Activated CD4-positive, CD25-positive, alpha-beta regulatory T cell treated with anti-CD3 and anti-CD28 coated beads, Interleukin-2, amount 50 U/mL, for 72 hours (primary cell): ENCODE measurements around the gene SMCO3.

Experiments used
- DNase-seq: peaks from one replicate; pipeline ENCODE4 v3.0.0; 2021

Gene SMCO3

GRCh38 chr12:14814014-14814413 lies at the start of gene SMCO3:
Gene SMCO3, minus strand, starts transcription at chr12:14814182. Its CDS starts 7,502 bp downstream, at chr12:14806680.
- DNase-seq: no peak

DNA sequence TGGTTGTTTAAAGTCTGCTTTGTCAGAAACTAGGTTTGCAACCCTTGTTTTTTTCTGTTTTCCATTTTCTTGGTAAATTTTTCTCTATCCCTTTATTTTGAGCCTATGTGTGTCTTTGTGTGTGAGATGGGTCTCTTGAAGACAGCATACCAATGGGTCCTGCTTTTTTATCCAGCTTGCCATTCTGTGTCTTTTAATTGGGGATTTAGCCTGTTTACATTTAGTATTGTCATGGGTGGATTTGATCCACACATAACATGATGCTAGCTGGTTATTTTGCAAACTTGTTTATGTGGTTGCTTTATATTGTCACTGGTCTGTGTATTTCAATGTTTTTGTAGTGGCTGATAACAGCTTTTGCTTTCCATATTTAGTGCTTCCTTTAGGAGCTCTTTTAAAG lies 46.5 kb upstream of the SMCO3 start:
- DNase-seq: no peak

GRCh38 chr12:14858513-14858912 lies 44.5 kb upstream of the SMCO3 start:
- no peak for DNase-seq

- no peak for DNase-seq
Measured at GRCh38 chr12:14854586-14855183, 40.7 kb upstream of the SMCO3 start.

GRCh38 chr12:14853961-14854360 lies 40.0 kb upstream of the SMCO3 start:
- no peak for DNase-seq

DNA sequence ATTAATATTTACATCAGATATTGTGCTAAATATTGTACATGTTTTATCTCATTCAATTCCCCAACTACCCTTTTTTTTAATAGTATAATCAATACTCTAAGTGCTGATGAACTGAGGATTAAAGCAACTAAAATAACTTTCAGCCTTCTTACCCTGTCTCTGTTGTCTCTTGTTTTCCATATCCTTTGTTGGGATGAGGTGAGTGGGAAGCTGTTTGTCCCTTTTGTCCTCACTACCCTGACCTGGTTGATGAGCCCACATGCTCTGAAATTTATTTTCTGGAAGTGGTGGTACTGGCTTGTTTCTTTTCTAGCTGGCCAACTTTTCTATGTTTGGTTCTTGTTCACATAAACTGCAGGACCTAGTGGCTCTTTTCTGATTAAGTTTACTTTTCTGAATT lies 38.9 kb upstream of the SMCO3 start:
- DNase-seq: no peak

DNA sequence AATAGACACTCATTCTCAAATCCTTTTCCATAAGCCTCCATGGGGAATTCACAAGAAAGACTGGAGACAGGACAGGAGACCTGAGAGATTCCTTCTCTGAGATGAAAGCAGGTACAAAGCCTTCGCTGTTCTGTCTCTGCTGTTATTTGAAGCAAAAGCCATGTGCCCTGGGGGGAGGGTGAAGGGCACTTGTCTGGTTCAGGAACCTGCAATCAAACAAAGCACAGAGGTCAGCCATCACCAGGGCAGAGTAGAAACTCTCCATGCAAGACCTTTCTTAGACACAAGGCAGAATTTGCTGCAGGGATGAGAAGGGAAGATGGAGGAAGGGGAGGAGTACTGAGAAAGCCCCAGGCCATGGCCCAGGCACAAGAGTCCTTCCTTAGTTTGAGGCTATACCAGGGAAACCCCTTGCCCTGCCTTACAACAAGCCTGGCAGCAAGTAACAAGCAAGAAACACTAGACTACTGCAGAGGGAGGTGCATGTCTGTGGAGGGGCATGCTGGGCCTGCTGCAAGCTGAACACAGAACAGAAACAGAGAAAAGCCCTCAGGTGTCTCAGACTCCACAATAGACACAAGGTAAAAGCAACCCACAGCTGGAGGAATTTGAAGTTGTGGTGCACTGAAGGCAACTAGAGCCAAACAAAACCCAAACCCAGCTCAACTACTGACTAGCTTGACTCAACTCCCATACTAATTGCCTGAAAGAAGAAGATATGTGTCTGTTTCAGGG lies 37.1 kb upstream of the SMCO3 start:
- no peak for DNase-seq

DNA sequence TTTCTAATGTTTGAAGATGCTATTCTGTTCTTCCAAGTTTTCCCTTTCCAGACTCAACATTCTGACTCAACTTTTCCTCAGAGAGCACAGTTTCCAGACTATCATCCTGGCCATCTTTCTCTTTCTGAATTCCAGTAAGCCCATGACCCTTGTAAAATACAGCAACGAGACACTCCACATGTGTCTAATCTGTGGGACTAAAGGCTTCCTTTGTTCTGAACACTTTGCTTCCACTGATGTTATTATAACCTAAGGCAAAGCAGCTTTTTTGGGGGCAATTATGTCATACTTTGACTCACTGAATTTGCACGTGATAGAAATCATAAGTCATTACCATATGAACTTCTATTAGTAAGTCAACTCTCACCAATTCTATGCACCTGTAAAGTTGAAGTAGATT lies 35.7 kb upstream of the SMCO3 start:
- DNase-seq: no peak

- no peak for DNase-seq
Measured at GRCh38 chr12:14846876-14847580, 33.0 kb upstream of the SMCO3 start.

- no peak for DNase-seq
Measured at GRCh38 chr12:14846042-14846587, 32.1 kb upstream of the SMCO3 start.

GRCh38 chr12:14845350-14845750 lies 31.4 kb upstream of the SMCO3 start:
- no peak for DNase-seq

DNA sequence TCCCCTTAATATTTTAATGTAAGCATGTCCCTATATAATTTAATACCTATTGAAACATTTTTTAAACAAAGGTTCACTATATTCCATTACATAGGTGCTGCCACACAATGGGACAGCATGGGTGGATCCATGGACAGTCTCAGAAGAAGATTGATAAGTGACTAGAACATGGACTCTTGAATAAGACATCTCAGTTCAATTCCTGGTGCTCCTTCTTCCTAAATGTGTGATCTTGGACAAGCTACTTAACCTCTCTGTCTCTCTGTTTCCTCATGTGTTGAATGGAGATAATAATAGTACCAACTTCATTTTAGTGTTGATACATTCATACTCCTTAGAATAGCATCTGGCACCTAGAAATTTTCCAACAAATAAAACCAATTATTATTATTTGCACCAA lies 30.4 kb upstream of the SMCO3 start:
- no peak for DNase-seq

GRCh38 chr12:14843425-14843887 lies 29.5 kb upstream of the SMCO3 start, which contains the start of gene ART4:
Gene ART4, minus strand, starts transcription at chr12:14843526. Its CDS starts 413 bp downstream, at chr12:14843113.
- DNase-seq: no peak

DNA sequence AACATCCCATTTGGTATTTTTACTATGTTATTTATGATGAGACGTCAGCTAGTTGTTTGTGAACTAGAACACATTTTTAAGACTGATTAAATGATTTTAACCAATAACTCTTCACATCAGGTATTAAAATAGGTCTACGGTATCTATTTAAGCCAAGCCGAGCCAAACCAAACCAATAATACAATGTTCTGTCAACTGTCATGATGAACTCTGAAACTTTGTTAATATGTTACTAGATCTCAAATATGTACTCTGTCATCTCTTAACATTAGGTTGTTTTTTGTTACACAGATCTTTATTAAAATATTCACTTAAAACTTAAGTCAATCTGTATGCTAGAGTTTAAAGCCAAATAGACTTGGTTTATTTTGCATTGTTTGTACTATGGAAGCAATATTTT lies 28.3 kb upstream of the SMCO3 start:
- DNase-seq: no peak

DNA sequence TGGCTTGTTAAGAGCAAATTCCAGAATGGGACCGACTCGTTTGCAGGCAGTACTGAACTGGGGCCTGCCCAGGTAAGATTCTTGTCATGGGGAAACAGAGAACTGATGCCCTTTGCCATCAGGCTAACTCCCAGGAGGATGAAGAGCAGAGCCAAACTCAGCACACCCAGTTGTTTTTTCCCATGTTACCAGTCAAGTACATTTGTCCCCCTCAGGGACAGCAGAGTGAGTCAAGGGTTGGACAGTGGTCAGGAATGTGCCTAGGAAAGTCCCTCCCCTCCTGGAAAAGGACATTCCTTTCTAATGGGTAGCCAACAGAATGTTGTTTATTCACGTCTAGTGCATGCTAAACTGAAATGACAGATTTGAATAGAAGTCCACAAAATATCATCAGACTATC lies 27.8 kb upstream of the SMCO3 start:
- no peak for DNase-seq

GRCh38 chr12:14840616-14841015 lies 26.6 kb upstream of the SMCO3 start:
- no peak for DNase-seq

- no peak for DNase-seq
Measured at GRCh38 chr12:14839262-14839661, 25.3 kb upstream of the SMCO3 start.

GRCh38 chr12:14836336-14837210 lies 22.6 kb upstream of the SMCO3 start:
- no peak for DNase-seq

- DNase-seq: no peak
Measured at GRCh38 chr12:14834509-14834908, 20.5 kb upstream of the SMCO3 start.

- no peak for DNase-seq
Measured at GRCh38 chr12:14833952-14834351, 20.0 kb upstream of the SMCO3 start.

DNA sequence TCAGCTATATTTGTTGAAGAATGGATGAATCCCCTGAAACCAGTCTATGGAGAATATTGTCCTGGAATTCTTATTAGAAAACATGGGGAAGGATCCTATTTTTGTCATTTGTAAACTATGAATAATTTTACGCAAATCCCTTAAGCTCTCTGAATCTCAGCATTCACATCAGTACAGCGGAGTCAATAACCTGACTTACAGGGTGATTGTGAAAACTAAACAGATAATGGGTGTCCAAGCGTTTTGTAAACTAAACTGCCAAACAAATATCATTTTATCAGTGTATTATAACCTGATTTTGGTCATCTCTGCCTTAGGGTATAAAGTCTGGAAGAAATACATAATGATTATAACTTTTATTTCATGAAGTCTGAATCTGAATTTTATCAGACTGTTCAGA lies 19.4 kb upstream of the SMCO3 start:
- no peak for DNase-seq

DNA sequence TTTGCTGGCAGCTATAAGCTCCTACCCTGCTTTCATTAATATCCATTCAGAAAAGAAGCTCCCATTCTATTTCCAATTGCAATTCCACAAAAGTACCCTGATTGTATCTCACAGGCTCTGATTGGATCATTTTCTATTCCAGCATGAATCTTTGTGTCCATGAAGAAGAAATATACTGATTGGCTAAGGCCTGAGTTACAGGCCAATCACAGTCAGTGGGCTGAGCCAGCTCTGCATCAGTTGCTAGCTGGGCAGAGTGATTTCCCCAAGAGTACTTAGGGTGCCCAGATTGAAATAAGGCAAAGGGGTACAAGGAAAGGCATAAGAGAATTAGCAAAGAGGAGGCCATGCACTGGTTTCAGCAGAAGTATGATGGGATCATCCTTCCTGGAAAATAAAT lies 14.9 kb upstream of the SMCO3 start:
- DNase-seq: no peak

GRCh38 chr12:14827043-14827442 lies 13.1 kb upstream of the SMCO3 start:
- DNase-seq: no peak
